ENCODE results near the gene DNAH5. TPM values are rescaled to one million over a fixed set of nuclear protein-coding genes. Genes with fewer than 3 reads are reported as not detected.

Gene DNAH5
- total and polyA plus RNA-seq, 2 experiments from 2014 or later = 0.56 to 0.97 TPM

DNA sequence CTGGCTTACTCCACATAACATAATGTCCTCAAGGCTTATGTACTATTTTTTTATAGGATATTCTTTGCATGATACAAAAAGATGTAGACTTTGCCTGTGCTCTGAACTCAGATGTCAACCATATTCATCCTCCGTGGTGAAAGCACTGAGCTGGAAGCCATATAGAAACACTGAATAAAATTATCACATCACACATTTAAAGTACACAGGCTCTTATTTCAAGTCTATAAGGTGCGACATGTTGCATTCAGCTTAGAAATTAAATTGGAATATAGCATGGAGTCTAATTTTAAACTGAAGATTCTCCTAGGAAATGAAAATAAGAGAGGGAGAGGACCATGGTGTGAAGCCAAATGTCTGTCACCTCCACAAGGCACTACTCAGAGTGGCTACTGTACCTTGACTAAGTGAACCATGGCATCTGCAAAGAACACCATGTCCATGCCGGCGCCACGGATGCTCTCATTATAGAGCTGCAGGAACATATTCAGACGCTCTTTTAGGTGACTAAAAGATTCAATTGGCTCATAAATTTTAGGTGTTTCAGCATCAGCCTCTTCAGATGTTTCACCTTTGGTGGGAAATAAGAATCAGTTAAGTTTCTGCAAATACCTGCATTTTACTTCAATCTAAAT is 158.6 kb downstream of the DNAH5 start (continued):
- TF ChIP-seq, protein P1, sequence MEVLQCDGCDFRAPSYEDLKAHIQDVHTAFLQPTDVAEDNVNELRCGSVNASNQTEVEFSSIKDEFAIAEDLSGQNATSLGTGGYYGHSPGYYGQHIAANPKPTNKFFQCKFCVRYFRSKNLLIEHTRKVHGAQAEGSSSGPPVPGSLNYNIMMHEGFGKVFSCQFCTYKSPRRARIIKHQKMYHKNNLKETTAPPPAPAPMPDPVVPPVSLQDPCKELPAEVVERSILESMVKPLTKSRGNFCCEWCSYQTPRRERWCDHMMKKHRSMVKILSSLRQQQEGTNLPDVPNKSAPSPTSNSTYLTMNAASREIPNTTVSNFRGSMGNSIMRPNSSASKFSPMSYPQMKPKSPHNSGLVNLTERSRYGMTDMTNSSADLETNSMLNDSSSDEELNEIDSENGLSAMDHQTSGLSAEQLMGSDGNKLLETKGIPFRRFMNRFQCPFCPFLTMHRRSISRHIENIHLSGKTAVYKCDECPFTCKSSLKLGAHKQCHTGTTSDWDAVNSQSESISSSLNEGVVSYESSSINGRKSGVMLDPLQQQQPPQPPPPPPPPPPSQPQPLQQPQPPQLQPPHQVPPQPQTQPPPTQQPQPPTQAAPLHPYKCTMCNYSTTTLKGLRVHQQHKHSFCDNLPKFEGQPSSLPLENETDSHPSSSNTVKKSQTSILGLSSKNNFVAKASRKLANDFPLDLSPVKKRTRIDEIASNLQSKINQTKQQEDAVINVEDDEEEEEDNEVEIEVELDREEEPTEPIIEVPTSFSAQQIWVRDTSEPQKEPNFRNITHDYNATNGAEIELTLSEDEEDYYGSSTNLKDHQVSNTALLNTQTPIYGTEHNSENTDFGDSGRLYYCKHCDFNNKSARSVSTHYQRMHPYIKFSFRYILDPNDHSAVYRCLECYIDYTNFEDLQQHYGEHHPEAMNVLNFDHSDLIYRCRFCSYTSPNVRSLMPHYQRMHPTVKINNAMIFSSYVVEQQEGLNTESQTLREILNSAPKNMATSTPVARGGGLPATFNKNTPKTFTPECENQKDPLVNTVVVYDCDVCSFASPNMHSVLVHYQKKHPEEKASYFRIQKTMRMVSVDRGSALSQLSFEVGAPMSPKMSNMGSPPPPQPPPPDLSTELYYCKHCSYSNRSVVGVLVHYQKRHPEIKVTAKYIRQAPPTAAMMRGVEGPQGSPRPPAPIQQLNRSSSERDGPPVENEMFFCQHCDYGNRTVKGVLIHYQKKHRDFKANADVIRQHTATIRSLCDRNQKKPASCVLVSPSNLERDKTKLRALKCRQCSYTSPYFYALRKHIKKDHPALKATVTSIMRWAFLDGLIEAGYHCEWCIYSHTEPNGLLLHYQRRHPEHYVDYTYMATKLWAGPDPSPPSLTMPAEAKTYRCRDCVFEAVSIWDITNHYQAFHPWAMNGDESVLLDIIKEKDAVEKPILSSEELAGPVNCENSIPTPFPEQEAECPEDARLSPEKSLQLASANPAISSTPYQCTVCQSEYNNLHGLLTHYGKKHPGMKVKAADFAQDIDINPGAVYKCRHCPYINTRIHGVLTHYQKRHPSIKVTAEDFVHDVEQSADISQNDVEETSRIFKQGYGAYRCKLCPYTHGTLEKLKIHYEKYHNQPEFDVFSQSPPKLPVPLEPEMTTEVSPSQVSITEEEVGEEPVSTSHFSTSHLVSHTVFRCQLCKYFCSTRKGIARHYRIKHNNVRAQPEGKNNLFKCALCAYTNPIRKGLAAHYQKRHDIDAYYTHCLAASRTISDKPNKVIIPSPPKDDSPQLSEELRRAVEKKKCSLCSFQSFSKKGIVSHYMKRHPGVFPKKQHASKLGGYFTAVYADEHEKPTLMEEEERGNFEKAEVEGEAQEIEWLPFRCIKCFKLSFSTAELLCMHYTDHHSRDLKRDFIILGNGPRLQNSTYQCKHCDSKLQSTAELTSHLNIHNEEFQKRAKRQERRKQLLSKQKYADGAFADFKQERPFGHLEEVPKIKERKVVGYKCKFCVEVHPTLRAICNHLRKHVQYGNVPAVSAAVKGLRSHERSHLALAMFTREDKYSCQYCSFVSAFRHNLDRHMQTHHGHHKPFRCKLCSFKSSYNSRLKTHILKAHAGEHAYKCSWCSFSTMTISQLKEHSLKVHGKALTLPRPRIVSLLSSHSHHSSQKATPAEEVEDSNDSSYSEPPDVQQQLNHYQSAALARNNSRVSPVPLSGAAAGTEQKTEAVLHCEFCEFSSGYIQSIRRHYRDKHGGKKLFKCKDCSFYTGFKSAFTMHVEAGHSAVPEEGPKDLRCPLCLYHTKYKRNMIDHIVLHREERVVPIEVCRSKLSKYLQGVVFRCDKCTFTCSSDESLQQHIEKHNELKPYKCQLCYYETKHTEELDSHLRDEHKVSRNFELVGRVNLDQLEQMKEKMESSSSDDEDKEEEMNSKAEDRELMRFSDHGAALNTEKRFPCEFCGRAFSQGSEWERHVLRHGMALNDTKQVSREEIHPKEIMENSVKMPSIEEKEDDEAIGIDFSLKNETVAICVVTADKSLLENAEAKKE (CRISPR knock-in tag; IDR thresholded peaks at IDR 0.05) = no peak
- no peak for TF ChIP-seq JUNB (IDR thresholded peaks at IDR 0.05; ENCODE audit: unreplicated experiment)
- TF ChIP-seq STAT1 (IDR thresholded peaks at IDR 0.05; ENCODE audit: unreplicated experiment) = no peak
- no peak for TF ChIP-seq CREB1 (CRISPR knock-in tag; IDR thresholded peaks at IDR 0.05; ENCODE audit: low read depth)
- TF ChIP-seq, protein P2, sequence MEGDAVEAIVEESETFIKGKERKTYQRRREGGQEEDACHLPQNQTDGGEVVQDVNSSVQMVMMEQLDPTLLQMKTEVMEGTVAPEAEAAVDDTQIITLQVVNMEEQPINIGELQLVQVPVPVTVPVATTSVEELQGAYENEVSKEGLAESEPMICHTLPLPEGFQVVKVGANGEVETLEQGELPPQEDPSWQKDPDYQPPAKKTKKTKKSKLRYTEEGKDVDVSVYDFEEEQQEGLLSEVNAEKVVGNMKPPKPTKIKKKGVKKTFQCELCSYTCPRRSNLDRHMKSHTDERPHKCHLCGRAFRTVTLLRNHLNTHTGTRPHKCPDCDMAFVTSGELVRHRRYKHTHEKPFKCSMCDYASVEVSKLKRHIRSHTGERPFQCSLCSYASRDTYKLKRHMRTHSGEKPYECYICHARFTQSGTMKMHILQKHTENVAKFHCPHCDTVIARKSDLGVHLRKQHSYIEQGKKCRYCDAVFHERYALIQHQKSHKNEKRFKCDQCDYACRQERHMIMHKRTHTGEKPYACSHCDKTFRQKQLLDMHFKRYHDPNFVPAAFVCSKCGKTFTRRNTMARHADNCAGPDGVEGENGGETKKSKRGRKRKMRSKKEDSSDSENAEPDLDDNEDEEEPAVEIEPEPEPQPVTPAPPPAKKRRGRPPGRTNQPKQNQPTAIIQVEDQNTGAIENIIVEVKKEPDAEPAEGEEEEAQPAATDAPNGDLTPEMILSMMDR (conservative IDR thresholded peaks at IDR 0.05; ENCODE audit: low read depth in 2 of 2) = no peak
- no peak for TF ChIP-seq EZH2phosphoT487 (IDR thresholded peaks at IDR 0.05; ENCODE audit: unreplicated experiment)
- no peak for TF ChIP-seq EZH2 (IDR thresholded peaks at IDR 0.05; ENCODE audit: low read depth, unreplicated experiment)

Measured in GM23338 (cell line).